Measurements from ENCODE around the gene HRH2.

- TF ChIP-seq CTCF (IDR thresholded peaks at IDR 0.05) (no peak), FOXP4 (CRISPR knock-in tag; IDR thresholded peaks at IDR 0.05) (no peak), USF2 (CRISPR knock-in tag; IDR thresholded peaks at IDR 0.05) (no peak), MAX (CRISPR knock-in tag; IDR thresholded peaks at IDR 0.05) (no peak), ATF2 (CRISPR knock-in tag; IDR thresholded peaks at IDR 0.05; ENCODE audit: borderline replicate concordance, low read depth) (no peak), PRDM15 (CRISPR knock-in tag; IDR thresholded peaks at IDR 0.05) (no peak), TEAD4 (CRISPR knock-in tag; IDR thresholded peaks at IDR 0.05) (no peak), CDX4 (CRISPR knock-in tag; IDR thresholded peaks at IDR 0.05; ENCODE audit: borderline replicate concordance) (no peak), GABPB1 (CRISPR knock-in tag; IDR thresholded peaks at IDR 0.05) (no peak), ATF3 (CRISPR knock-in tag; conservative IDR thresholded peaks at IDR 0.05) (no peak), ZNF263 (CRISPR knock-in tag; IDR thresholded peaks at IDR 0.05; ENCODE audit: low read depth) (no peak), STAT6 (CRISPR knock-in tag; conservative IDR thresholded peaks at IDR 0.05; ENCODE audit: low read depth) (no peak), SMAD3 (CRISPR knock-in tag; IDR thresholded peaks at IDR 0.05; ENCODE audit: borderline replicate concordance) (no peak)
Measured at GRCh38 chr5:175680020-175680419, 22.1 kb downstream of the HRH2 start.

All from WTC11 (cell line).